SH-SY5Y (cell line): ENCODE data around the gene CCND3.

Experiments
- GATA2 ChIP-seq: IDR thresholded peaks from 2 replicates; pipeline ENCODE4 v1.6.1; 2011; ENCODE audit warnings: mild to moderate bottlenecking, low read depth, low read length
- GATA3 ChIP-seq: IDR thresholded peaks from 2 replicates; pipeline ENCODE4 v1.6.1; 2011; ENCODE audit warnings: low read depth, mild to moderate bottlenecking, low read length, moderate library complexity

- TF ChIP-seq GATA3 (no peak), GATA2 (no peak)
These were observed 56.7 kb downstream of the CCND3 start for GRCh38 chr6:41884957-41885356.
